ENCODE measurements around the gene PHF13.

Gene PHF13

DNA sequence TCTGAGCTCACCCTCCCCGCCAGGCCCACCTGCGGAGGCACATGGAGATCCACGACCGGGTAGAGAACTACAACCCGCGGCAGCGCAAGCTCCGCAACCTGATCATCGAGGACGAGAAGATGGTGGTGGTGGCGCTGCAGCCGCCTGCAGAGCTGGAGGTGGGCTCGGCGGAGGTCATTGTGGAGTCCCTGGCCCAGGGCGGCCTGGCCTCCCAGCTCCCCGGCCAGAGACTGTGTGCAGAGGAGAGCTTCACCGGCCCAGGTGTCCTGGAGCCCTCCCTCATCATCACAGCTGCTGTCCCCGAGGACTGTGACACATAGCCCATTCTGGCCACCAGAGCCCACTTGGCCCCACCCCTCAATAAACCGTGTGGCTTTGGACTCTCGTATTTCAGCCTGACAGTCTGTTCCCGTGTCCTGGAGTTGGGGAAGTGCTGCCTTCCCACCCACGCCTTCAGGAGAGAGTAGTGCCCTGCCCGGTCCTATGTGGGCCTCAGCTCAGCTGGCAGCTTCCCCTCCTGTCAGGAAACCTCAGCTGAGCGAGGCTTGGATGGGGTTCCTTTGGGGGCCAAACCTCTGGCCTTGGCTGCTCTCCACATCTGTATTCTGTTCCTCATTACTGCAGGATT lies 24.5 kb upstream of the PHF13 start:
- Histone ChIP-seq H3K4me3 (ENCODE audit: low read length) (no peak overlapping the region), H3K27ac (ENCODE audit: low read length) (no peak overlapping the region), H3K9ac (ENCODE audit: low read depth, low read length) (no peak overlapping the region), H3K36me3 (ENCODE audit: insufficient read depth, low read depth, low read length) (peaks cover 67% of the 10 kb centered on the region), H3K9me3 (ENCODE audit: insufficient read depth, low read depth, low read length) (no peaks in the 10 kb centered on the region), H3K27me3 (ENCODE audit: insufficient read depth, low read length) (no peaks in the 10 kb centered on the region), H3K4me1 (ENCODE audit: insufficient read depth, low read length) (no peaks in the 10 kb centered on the region)

- peaks cover 77% of the 10 kb centered on the region for H3K36me3 ChIP-seq (ENCODE audit: insufficient read depth, low read depth, low read length)
- H3K4me1 ChIP-seq (ENCODE audit: insufficient read depth, low read length): no peaks in the 10 kb centered on the region
- H3K4me3 ChIP-seq (ENCODE audit: low read length): no peak overlapping the region
These were observed 23.5 kb upstream of the PHF13 start for GRCh38 chr1:6590046-6590445.

DNA sequence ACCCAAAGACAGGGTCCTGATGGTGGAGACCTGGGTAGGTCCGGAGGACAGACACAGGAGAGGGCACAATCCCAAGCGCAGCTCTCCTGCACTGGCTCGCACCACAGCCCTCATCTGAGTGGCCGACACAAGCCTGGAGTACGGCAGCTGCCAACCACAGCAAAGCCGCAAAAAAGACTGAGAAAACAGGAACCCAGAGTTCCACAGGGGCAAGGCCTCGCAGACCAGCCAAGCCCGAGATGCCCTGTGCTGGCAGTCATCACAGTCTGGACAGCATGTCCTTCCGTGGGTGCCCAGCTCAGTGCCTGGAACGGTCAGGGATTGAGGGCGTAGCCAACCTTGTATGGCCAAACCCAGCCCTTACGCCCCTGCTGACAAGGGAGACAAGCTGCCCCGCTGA lies 22.3 kb upstream of the PHF13 start:
- no peak overlapping the region for H3K4me3 ChIP-seq (ENCODE audit: low read length)
- no peaks in the 10 kb centered on the region for H3K4me1 ChIP-seq (ENCODE audit: insufficient read depth, low read length)
- H3K27ac ChIP-seq (ENCODE audit: low read length): no peak overlapping the region
- peaks cover 89% of the 10 kb centered on the region for H3K36me3 ChIP-seq (ENCODE audit: insufficient read depth, low read depth, low read length)
- no peaks in the 10 kb centered on the region for H3K9me3 ChIP-seq (ENCODE audit: insufficient read depth, low read depth, low read length)
- H3K27me3 ChIP-seq (ENCODE audit: insufficient read depth, low read length): no peaks in the 10 kb centered on the region
- H3K9ac ChIP-seq (ENCODE audit: low read depth, low read length): no peak overlapping the region

More at GRCh38 chr1:6590046-6590445, 23.5 kb upstream of the PHF13 start:
- H3K9me3 ChIP-seq (ENCODE audit: insufficient read depth, low read depth, low read length): no peaks in the 10 kb centered on the region
- H3K27ac ChIP-seq (ENCODE audit: low read length): no peak overlapping the region
- H3K9ac ChIP-seq (ENCODE audit: low read depth, low read length): no peak overlapping the region
- no peaks in the 10 kb centered on the region for H3K27me3 ChIP-seq (ENCODE audit: insufficient read depth, low read length)

DNA sequence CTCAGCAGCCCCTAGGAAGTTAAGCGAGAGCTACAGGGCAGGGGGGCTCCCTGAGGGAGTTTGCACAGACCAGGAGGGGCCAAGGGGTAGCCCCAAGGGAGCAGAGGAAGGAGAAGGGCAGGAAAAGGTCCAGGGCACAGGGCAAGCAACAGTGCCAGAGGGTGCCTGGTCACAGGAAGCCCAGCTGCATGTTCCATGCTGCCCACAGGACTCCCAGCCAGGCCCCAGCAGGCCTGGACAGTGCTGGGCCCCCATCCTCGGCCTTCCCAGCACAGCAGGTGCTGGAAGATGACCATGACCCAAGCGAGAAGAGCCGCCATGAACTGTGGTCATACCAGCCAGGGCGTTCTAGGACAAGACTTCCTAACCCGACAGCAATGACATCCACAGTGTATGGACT lies 21.9 kb upstream of the PHF13 start:
- no peak overlapping the region for H3K27ac ChIP-seq (ENCODE audit: low read length)
- H3K27me3 ChIP-seq (ENCODE audit: insufficient read depth, low read length): no peaks in the 10 kb centered on the region
- H3K4me1 ChIP-seq (ENCODE audit: insufficient read depth, low read length): no peaks in the 10 kb centered on the region
- H3K9ac ChIP-seq (ENCODE audit: low read depth, low read length): no peak overlapping the region
- no peak overlapping the region for H3K4me3 ChIP-seq (ENCODE audit: low read length)
- peaks cover 93% of the 10 kb centered on the region for H3K36me3 ChIP-seq (ENCODE audit: insufficient read depth, low read depth, low read length)
- no peaks in the 10 kb centered on the region for H3K9me3 ChIP-seq (ENCODE audit: insufficient read depth, low read depth, low read length)

DNA sequence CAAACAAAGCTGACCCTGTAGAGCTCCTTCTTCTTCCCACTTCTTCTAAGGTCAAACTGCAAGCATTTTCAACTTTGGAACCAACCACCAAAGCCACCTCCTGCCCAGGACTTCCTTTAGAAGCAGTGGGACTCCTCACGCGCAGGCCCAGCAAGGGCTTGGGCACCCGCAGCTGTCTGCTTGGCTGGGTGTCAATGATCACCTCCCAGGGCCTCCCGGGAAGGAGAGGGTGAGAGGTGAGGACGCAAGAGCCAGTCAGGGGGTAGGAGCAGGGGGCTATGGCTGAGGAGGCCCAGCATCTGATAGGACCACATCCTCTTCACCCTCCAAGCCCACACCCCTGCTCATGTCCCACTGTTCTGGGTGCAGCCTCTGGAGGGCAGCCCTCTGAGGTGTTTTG lies 21.1 kb upstream of the PHF13 start:
- Histone ChIP-seq H3K9me3 (ENCODE audit: insufficient read depth, low read depth, low read length) (no peaks in the 10 kb centered on the region), H3K4me3 (ENCODE audit: low read length) (no peak overlapping the region), H3K4me1 (ENCODE audit: insufficient read depth, low read length) (no peaks in the 10 kb centered on the region), H3K9ac (ENCODE audit: low read depth, low read length) (no peak overlapping the region), H3K36me3 (ENCODE audit: insufficient read depth, low read depth, low read length) (peaks cover 97% of the 10 kb centered on the region), H3K27ac (ENCODE audit: low read length) (no peak overlapping the region), H3K27me3 (ENCODE audit: insufficient read depth, low read length) (no peaks in the 10 kb centered on the region)

DNA sequence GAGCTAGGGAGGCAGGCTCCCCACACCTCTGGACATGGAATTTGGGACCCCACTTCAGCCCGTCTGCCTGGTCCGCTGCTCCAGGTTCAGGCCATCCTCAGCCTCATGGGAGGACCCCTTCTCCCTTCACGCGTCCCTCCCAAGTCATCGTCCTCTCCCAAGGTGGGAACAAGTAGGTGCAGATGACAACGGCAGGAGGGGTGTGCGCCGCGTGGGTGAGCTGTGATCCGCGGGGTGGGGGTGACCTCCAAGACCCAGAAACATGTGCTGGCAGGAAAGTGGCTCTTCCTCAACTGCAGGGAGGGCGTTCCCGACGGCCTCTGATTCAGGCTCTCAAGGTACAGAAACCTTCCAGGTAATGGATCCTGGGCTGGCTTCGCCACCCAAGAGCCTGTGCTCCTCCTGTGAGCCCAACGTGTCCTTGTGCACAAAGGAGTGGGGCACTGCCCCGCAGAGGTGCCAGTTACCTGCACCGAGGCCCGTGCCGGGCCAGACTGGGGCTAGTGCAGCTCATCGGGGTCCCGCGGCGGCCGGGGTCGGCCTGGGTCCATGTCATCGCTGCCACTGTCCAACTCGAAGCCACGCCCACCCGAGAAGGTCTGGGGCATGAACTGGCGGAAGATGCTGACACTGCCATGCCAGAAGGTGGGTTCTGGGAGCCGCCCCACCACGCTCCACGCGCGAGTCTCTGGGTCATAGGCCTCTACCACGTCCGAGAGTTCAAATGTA lies 20.5 kb upstream of the PHF13 start:
- H3K27me3 ChIP-seq (ENCODE audit: insufficient read depth, low read length): no peaks in the 10 kb centered on the region
- H3K4me1 ChIP-seq (ENCODE audit: insufficient read depth, low read length): no peaks in the 10 kb centered on the region
- H3K27ac ChIP-seq (ENCODE audit: low read length): no peak overlapping the region
- no peak overlapping the region for H3K4me3 ChIP-seq (ENCODE audit: low read length)
- no peaks in the 10 kb centered on the region for H3K9me3 ChIP-seq (ENCODE audit: insufficient read depth, low read depth, low read length)
- no peak overlapping the region for H3K9ac ChIP-seq (ENCODE audit: low read depth, low read length)
- peaks cover 97% of the 10 kb centered on the region for H3K36me3 ChIP-seq (ENCODE audit: insufficient read depth, low read depth, low read length)

DNA sequence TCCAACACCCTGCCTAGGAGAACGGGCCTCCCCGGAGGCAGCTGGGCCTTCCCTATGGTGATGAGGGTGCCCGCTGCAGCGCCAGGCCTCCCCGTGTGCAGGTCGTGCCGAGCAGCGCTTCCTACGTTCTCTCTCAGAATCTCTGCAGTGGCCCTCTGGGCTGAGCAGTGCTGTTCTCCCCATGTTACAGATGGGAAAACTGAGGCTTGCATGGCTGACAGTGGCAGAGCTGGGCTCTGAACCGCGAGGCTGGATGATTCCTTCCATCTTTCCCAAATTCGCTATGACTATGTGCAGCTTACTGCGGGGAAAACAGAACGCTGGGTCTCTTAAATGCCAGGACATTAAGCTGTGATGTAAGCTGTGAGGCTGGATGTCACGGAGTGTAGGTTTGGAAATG lies 19.7 kb upstream of the PHF13 start:
- no peak overlapping the region for H3K9ac ChIP-seq (ENCODE audit: low read depth, low read length)
- H3K27me3 ChIP-seq (ENCODE audit: insufficient read depth, low read length): no peaks in the 10 kb centered on the region
- no peaks in the 10 kb centered on the region for H3K4me1 ChIP-seq (ENCODE audit: insufficient read depth, low read length)
- H3K36me3 ChIP-seq (ENCODE audit: insufficient read depth, low read depth, low read length): peaks cover 95% of the 10 kb centered on the region
- H3K4me3 ChIP-seq (ENCODE audit: low read length): no peak overlapping the region
- no peaks in the 10 kb centered on the region for H3K9me3 ChIP-seq (ENCODE audit: insufficient read depth, low read depth, low read length)
- no peak overlapping the region for H3K27ac ChIP-seq (ENCODE audit: low read length)

GRCh38 chr1:6594977-6595740 lies 18.4 kb upstream of the PHF13 start:
- H3K36me3 ChIP-seq (ENCODE audit: insufficient read depth, low read depth, low read length): peaks cover 86% of the 10 kb centered on the region

DNA sequence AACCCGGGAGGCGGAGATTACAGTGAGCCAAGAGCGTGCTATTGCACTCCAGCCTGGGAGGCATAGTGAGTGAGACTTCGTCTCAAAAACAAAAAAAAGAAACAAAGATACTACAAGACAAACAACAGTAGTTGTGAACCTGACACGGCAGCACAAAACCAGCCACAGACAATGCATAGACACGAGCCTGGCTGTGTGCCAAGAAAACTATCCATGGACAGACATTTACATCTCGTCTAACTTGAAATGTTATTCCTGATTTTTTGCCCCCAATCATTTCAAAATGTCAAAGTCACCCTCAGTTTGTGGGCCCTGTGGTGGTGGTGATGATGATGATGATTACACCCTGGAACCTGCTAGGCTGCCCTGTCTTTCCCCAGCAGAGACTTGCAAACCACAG lies 17.2 kb upstream of the PHF13 start:
- Histone ChIP-seq H3K9me3 (ENCODE audit: insufficient read depth, low read depth, low read length) (no peaks in the 10 kb centered on the region), H3K27me3 (ENCODE audit: insufficient read depth, low read length) (peaks cover 5% of the 10 kb centered on the region; the same call in 1 of the 2 replicates), H3K9ac (ENCODE audit: low read depth, low read length) (no peak overlapping the region), H3K36me3 (ENCODE audit: insufficient read depth, low read depth, low read length) (peaks cover 76% of the 10 kb centered on the region), H3K4me1 (ENCODE audit: insufficient read depth, low read length) (peaks cover 2% of the 10 kb centered on the region), H3K4me3 (ENCODE audit: low read length) (no peak overlapping the region), H3K27ac (ENCODE audit: low read length) (no peak overlapping the region)

More at GRCh38 chr1:6594977-6595740, 18.4 kb upstream of the PHF13 start:
- peaks cover 2% of the 10 kb centered on the region for H3K4me1 ChIP-seq (ENCODE audit: insufficient read depth, low read length)
- H3K9me3 ChIP-seq (ENCODE audit: insufficient read depth, low read depth, low read length): no peaks in the 10 kb centered on the region
- H3K4me3 ChIP-seq (ENCODE audit: low read length): no peak overlapping the region
- H3K27me3 ChIP-seq (ENCODE audit: insufficient read depth, low read length): no peaks in the 10 kb centered on the region
- no peak overlapping the region for H3K9ac ChIP-seq (ENCODE audit: low read depth, low read length)
- H3K27ac ChIP-seq (ENCODE audit: low read length): no peak overlapping the region

- Histone ChIP-seq H3K9ac (ENCODE audit: low read depth, low read length) (no peak overlapping the region), H3K9me3 (ENCODE audit: insufficient read depth, low read depth, low read length) (no peaks in the 10 kb centered on the region), H3K27ac (ENCODE audit: low read length) (no peak overlapping the region), H3K36me3 (ENCODE audit: insufficient read depth, low read depth, low read length) (peaks cover 68% of the 10 kb centered on the region), H3K4me3 (ENCODE audit: low read length) (no peak overlapping the region), H3K4me1 (ENCODE audit: insufficient read depth, low read length) (peaks cover 2% of the 10 kb centered on the region), H3K27me3 (ENCODE audit: insufficient read depth, low read length) (peaks cover 13% of the 10 kb centered on the region; the same call in 1 of the 2 replicates)
These were observed 16.4 kb upstream of the PHF13 start for GRCh38 chr1:6596886-6597776.

GRCh38 chr1:6597777-6598131 lies 15.8 kb upstream of the PHF13 start:
- H3K9me3 ChIP-seq (ENCODE audit: insufficient read depth, low read depth, low read length): no peaks in the 10 kb centered on the region
- H3K4me1 ChIP-seq (ENCODE audit: insufficient read depth, low read length): peaks cover 2% of the 10 kb centered on the region
- no peak overlapping the region for H3K27ac ChIP-seq (ENCODE audit: low read length)
- no peak overlapping the region for H3K9ac ChIP-seq (ENCODE audit: low read depth, low read length)
- H3K4me3 ChIP-seq (ENCODE audit: low read length): no peak overlapping the region
- peaks cover 62% of the 10 kb centered on the region for H3K36me3 ChIP-seq (ENCODE audit: insufficient read depth, low read depth, low read length)
- H3K27me3 ChIP-seq (ENCODE audit: insufficient read depth, low read length): peaks cover 13% of the 10 kb centered on the region; the same call in 1 of the 2 replicates
